Astrocyte of the spinal cord (primary cell): ENCODE data around the gene GRID1.

ENCODE experiments used
- DNase-seq: peaks from one replicate; pipeline ENCODE4 v3.0.0; 2011; ENCODE audit warnings: low read depth, low spot score
- H3K4me3 ChIP-seq: 2 replicates; pipeline ENCODE4 v1.5.1; 2011; ENCODE audit warnings: low read depth, mild to moderate bottlenecking, low read length, moderate library complexity
- CTCF ChIP-seq: IDR thresholded peaks from 2 replicates; pipeline ENCODE4 v1.5.1; 2012; ENCODE audit warnings: low read depth, mild to moderate bottlenecking, low read length, inconsistent platforms
- in situ Hi-C: cut with HindIII; loops from 2 replicates; pipeline ENCODE4 v1.10.0; 2017; ENCODE audit warnings: low sequenced_read_pairs

The GRID1 gene

DNA sequence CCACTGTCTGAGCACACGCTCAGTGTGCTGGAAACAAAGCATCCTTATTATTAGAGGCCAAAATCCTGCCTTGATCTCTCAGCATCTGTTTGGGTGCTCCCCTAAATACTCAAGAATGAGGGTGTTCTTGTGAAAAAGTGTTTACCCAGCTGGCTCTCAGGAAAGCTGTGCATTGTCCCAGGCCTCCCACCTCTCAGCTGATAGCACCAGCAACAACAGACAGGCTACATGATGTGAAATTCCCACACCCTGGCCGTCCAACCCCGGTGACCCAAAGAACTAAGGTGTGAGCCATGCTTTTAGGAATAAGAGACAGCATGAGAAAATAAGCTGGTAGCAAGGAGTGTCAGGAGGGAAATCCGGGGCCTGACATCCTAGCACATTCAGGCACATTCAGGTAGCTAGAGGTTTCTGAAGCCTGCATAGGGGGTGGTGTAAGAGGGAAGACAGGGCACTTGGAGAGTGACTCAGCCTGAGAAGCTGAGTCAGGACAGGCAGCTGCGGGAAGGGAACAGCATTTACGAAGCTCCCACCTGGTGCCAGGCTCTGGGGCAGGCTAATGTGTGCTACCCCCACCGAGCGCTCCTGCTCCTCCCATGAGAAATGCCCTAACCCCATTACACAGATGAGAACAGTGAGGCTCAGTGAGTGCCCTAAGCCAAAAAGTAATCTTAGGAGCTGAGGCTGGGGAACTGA is 205.6 kb downstream of the GRID1 start:
- in situ Hi-C loops = no loop called here
- TF ChIP-seq CTCF = no peak
- no peak overlapping the region for H3K4me3 ChIP-seq
- no peak for DNase-seq

GRCh38 chr10:86159797-86160196 is 206.8 kb downstream of the GRID1 start:
- H3K4me3 ChIP-seq = no peak overlapping the region
- no peak for DNase-seq
- in situ Hi-C loops = no loop called here
- no peak for TF ChIP-seq CTCF

DNA sequence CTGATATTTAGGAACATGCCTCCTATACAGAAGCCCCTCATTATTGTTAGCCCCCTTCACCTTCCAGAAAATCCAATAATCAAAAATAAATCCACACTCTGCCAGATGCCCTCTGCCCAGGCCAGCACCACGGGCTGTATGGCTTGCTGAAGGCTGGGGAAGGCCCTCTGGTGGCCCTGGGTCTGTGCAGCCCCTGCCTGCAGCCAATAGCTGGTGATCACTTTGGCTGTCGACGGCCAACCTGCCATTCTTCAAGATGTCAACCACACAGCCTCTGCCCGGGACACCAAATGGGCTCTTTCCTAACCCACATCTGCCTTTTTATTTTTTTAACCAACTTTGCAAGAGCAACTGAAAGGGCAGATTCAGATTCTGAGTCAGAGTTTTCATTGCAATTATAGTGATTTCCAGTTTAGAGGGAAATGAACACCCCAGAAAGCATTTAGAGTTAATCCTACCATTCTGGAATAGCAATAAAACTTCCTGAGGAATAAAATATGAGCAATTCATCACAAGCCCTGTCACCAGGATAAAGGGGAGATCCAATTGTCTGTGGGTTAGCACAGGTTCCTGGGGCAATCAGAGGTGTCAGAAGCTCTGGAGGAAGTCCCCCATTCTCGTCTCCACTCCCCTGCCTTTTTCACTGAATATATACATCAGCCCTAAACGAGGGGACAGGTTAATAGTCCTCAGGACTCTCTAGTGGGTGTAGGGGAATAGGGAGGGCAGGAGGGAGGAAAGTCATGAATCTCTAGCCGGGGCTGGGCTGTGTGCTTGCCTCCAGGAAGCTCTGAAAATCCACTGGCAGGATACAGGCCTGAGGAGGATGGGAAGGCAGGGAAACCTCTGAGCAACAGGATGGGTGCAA is 211.3 kb downstream of the GRID1 start:
- in situ Hi-C loops = no loop called here
- no peak overlapping the region for H3K4me3 ChIP-seq
- no peak for DNase-seq
- TF ChIP-seq CTCF = no peak

DNA sequence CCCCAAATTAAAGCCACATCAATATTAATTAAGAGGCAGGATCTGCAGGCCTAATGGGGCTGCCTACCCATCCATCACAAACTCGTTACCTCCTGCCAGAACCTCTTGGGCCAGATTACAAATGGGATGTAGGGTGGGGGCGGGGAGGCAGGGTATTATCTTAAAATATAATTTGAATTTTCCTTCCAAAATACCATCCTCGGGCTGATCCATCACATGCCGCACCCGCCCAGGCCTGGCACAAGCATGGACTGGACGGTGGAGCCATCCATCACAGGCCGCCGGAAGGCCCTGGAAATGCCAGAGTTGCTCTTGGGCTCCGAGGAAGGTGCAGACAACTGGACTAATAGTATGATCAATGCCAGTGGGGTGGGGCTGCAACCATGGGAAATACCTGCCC is 212.8 kb downstream of the GRID1 start:
- H3K4me3 ChIP-seq = no peak overlapping the region
- in situ Hi-C loops = no loop called here
- no peak for TF ChIP-seq CTCF
- no peak for DNase-seq

GRCh38 chr10:86152911-86153310 is 213.7 kb downstream of the GRID1 start:
- in situ Hi-C loops = no loop called here
- no peak for DNase-seq
- no peak overlapping the region for H3K4me3 ChIP-seq
- no peak for TF ChIP-seq CTCF

- in situ Hi-C loops = no loop called here
- H3K4me3 ChIP-seq = no peak overlapping the region
- no peak for DNase-seq
- TF ChIP-seq CTCF = no peak
These were observed 214.2 kb downstream of the GRID1 start for GRCh38 chr10:86152354-86152753.
